GM21528 (cell line): ENCODE data around the gene NTNG1.

Experiments used
- ATAC-seq: cut with Tn5 transposase; IDR thresholded peaks from one replicate; pipeline ENCODE4 v1.9.1; 2021; ENCODE audit warnings: mild to moderate bottlenecking, moderate library complexity; ENCODE audit not compliant: unreplicated experiment, low FRiP score

NTNG1 gene

GRCh38 chr1:107442551-107442950 lies 301.7 kb downstream of the NTNG1 start:
- no peak for ATAC-seq

- ATAC-seq, result no peak
Measured at GRCh38 chr1:107443027-107443426, 302.2 kb downstream of the NTNG1 start.

GRCh38 chr1:107443860-107444259 lies 303.0 kb downstream of the NTNG1 start:
- no peak for ATAC-seq

GRCh38 chr1:107444302-107444701 lies 303.5 kb downstream of the NTNG1 start:
- no peak for ATAC-seq

GRCh38 chr1:107449326-107449725 lies 308.5 kb downstream of the NTNG1 start:
- no peak for ATAC-seq

- ATAC-seq, result peak; percentile 75
Measured at GRCh38 chr1:107450899-107451664, 310.2 kb downstream of the NTNG1 start.

- peak; percentile 67 for ATAC-seq
Measured at GRCh38 chr1:107451715-107452114, 310.9 kb downstream of the NTNG1 start.

- no peak for ATAC-seq
Measured at GRCh38 chr1:107454791-107455190, 314.0 kb downstream of the NTNG1 start.

GRCh38 chr1:107457989-107458388 lies 317.1 kb downstream of the NTNG1 start:
- ATAC-seq, result no peak

- ATAC-seq, result peak; percentile 67
Measured at GRCh38 chr1:107459204-107459904, 318.5 kb downstream of the NTNG1 start.

GRCh38 chr1:107460035-107460434 lies 319.2 kb downstream of the NTNG1 start:
- peak; percentile 86 for ATAC-seq

- no peak for ATAC-seq
Measured at GRCh38 chr1:107464827-107465226, 324.0 kb downstream of the NTNG1 start.

GRCh38 chr1:107467286-107467685 lies 326.4 kb downstream of the NTNG1 start:
- ATAC-seq, result no peak

GRCh38 chr1:107467811-107468210 lies 327.0 kb downstream of the NTNG1 start:
- ATAC-seq, result no peak

GRCh38 chr1:107473065-107473464 lies 332.2 kb downstream of the NTNG1 start:
- no peak for ATAC-seq

GRCh38 chr1:107474877-107475612 lies 334.2 kb downstream of the NTNG1 start:
- peak; percentile 65 for ATAC-seq

GRCh38 chr1:107477233-107477632 lies 336.4 kb downstream of the NTNG1 start:
- ATAC-seq, result no peak

GRCh38 chr1:107479865-107480350 lies 339.1 kb downstream of the NTNG1 start:
- ATAC-seq, result no peak

- no peak for ATAC-seq
Measured at GRCh38 chr1:107480548-107481415, 339.9 kb downstream of the NTNG1 start.

- no peak for ATAC-seq
Measured at GRCh38 chr1:107481756-107482384, 341.0 kb downstream of the NTNG1 start.
